ENCODE measurements around the gene DOCK3.

Gene DOCK3

DNA sequence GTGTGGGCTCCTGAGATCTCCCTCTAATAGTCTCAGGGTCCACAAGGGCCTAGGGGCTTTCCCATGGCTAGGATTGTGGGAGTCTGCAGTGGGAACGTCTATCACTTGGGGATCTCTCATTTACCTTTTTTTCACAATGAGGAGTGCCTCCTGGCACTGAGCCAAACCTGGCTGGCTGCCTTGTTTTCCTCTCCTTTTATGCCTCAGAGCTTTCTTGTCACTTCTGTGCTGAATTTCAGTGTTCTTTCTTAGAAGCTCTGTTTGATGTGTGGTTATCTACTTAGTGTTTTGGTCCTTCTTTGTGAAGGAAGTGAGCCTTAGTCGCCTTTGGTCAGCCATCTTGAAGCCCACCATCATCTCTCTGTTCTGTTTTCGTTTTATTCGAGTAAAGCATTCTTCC lies 33.9 kb downstream of the DOCK3 start:
- TF ChIP-seq SPI1 (IDR thresholded peaks at IDR 0.05; ENCODE audit: borderline replicate concordance, low read depth) (no peak), GABPA (IDR thresholded peaks at IDR 0.05; ENCODE audit: low read depth) (no peak), POLR2AphosphoS5 (IDR thresholded peaks at IDR 0.05; ENCODE audit: low read depth) (no peak)
- TF ChIP-seq, protein P1, sequence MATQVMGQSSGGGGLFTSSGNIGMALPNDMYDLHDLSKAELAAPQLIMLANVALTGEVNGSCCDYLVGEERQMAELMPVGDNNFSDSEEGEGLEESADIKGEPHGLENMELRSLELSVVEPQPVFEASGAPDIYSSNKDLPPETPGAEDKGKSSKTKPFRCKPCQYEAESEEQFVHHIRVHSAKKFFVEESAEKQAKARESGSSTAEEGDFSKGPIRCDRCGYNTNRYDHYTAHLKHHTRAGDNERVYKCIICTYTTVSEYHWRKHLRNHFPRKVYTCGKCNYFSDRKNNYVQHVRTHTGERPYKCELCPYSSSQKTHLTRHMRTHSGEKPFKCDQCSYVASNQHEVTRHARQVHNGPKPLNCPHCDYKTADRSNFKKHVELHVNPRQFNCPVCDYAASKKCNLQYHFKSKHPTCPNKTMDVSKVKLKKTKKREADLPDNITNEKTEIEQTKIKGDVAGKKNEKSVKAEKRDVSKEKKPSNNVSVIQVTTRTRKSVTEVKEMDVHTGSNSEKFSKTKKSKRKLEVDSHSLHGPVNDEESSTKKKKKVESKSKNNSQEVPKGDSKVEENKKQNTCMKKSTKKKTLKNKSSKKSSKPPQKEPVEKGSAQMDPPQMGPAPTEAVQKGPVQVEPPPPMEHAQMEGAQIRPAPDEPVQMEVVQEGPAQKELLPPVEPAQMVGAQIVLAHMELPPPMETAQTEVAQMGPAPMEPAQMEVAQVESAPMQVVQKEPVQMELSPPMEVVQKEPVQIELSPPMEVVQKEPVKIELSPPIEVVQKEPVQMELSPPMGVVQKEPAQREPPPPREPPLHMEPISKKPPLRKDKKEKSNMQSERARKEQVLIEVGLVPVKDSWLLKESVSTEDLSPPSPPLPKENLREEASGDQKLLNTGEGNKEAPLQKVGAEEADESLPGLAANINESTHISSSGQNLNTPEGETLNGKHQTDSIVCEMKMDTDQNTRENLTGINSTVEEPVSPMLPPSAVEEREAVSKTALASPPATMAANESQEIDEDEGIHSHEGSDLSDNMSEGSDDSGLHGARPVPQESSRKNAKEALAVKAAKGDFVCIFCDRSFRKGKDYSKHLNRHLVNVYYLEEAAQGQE (IDR thresholded peaks at IDR 0.05; ENCODE audit: insufficient replicate concordance, low read depth), result no peak
- TF ChIP-seq, protein P2, sequence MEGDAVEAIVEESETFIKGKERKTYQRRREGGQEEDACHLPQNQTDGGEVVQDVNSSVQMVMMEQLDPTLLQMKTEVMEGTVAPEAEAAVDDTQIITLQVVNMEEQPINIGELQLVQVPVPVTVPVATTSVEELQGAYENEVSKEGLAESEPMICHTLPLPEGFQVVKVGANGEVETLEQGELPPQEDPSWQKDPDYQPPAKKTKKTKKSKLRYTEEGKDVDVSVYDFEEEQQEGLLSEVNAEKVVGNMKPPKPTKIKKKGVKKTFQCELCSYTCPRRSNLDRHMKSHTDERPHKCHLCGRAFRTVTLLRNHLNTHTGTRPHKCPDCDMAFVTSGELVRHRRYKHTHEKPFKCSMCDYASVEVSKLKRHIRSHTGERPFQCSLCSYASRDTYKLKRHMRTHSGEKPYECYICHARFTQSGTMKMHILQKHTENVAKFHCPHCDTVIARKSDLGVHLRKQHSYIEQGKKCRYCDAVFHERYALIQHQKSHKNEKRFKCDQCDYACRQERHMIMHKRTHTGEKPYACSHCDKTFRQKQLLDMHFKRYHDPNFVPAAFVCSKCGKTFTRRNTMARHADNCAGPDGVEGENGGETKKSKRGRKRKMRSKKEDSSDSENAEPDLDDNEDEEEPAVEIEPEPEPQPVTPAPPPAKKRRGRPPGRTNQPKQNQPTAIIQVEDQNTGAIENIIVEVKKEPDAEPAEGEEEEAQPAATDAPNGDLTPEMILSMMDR (IDR thresholded peaks at IDR 0.05; ENCODE audit: insufficient read depth, low read length), result no peak
- no peak overlapping the region for H3K27ac ChIP-seq (replicated peaks)
- DNase-seq (ENCODE audit: low read depth in 1 of 2, low spot score in 1 of 2), result no peak
- H3K4me3 ChIP-seq (replicated peaks; ENCODE audit: insufficient read depth, low read length), result no peak overlapping the region
- no peaks in the 10 kb centered on the region for H3K27me3 ChIP-seq (ENCODE audit: insufficient read depth, poor library complexity, severe bottlenecking)

DNA sequence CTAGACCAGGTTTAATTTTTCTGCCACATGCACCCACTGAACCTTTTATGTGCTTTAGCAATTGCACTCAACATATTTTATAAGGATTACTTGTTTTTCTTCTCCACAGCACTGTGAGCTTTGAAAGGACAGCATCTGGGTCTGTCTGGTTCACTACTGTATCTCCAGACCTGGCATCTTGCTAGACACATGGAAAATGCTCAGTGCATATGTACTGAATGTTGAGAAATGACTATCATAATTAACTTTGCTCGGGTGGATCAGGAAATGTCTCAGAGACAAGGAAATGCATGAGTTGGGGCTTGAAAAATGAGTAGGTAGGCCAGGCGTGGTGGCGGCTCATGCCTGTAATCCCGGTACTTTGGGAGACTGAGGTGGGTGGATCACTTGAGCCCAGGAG lies 40.2 kb downstream of the DOCK3 start:
- H3K27ac ChIP-seq (replicated peaks), result no peak overlapping the region

DNA sequence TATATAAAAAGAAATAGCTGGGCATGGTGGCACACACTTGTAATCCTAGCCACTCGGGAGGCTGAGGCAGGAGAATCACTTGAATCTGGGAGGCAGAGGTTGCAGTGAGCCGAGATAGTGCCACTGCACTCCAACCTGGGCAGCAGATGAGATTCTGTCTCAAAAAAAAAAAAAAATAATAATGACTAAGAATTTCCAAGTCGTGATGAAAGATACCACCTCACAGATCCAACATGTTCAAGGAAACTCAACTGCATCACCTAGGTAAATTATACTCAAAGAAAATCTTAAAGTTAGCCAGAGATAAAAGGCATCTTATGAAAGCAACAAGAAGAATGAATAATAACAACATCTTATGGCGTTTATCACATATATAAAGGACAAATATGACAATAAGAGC lies 50.1 kb downstream of the DOCK3 start:
- Histone ChIP-seq H3K4me3 (replicated peaks; ENCODE audit: insufficient read depth, low read length) (no peak overlapping the region), H3K27me3 (ENCODE audit: insufficient read depth, poor library complexity, severe bottlenecking) (peaks cover 2% of the 10 kb centered on the region), H3K27ac (replicated peaks) (no peak overlapping the region)
- DNase-seq (ENCODE audit: low read depth in 1 of 2, low spot score in 1 of 2), result no peak
- TF ChIP-seq, protein P1 (IDR thresholded peaks at IDR 0.05; ENCODE audit: insufficient replicate concordance, low read depth), result no peak
- no peak for TF ChIP-seq SPI1 (IDR thresholded peaks at IDR 0.05; ENCODE audit: borderline replicate concordance, low read depth)
- TF ChIP-seq POLR2AphosphoS5 (IDR thresholded peaks at IDR 0.05; ENCODE audit: low read depth), result no peak
- no peak for TF ChIP-seq GABPA (IDR thresholded peaks at IDR 0.05; ENCODE audit: low read depth)
- TF ChIP-seq, protein P2 (IDR thresholded peaks at IDR 0.05; ENCODE audit: insufficient read depth, low read length), result no peak

More for the DNA sequence above, 40.2 kb downstream of the DOCK3 start:
- H3K4me3 ChIP-seq (replicated peaks; ENCODE audit: insufficient read depth, low read length), result no peak overlapping the region
- no peak for TF ChIP-seq POLR2AphosphoS5 (IDR thresholded peaks at IDR 0.05; ENCODE audit: low read depth)
- TF ChIP-seq GABPA (IDR thresholded peaks at IDR 0.05; ENCODE audit: low read depth), result no peak
- TF ChIP-seq, protein P1 (IDR thresholded peaks at IDR 0.05; ENCODE audit: insufficient replicate concordance, low read depth), result no peak
- TF ChIP-seq SPI1 (IDR thresholded peaks at IDR 0.05; ENCODE audit: borderline replicate concordance, low read depth), result no peak
- TF ChIP-seq, protein P2 (IDR thresholded peaks at IDR 0.05; ENCODE audit: insufficient read depth, low read length), result no peak
- DNase-seq (ENCODE audit: low read depth in 1 of 2, low spot score in 1 of 2), result no peak
- peaks cover 6% of the 10 kb centered on the region for H3K27me3 ChIP-seq (ENCODE audit: insufficient read depth, poor library complexity, severe bottlenecking)

Measured in HL-60 (cell line).